Camera-type eye (tissue), 1 donor: ENCODE data around the gene CYLC1. TPM values are rescaled to one million over a fixed set of nuclear protein-coding genes. Genes with fewer than 3 reads are reported as not detected.

Experiments used
- total RNA-seq: library from RNA; depleted of rRNA; stranded (reverse); fragments of >200 nt; gene quantifications from one replicate; pipeline ENCODE4 v1.2.3, GENCODE V29; 2014

Gene CYLC1
- not detected for total RNA-seq

GRCh38 chrX:83860846-83861245, at the start of gene CYLC1:
Gene CYLC1 (plus strand): TSS chrX:83861146. CDS start chrX:83861183, 37 bp downstream.

